Right lobe of liver (tissue), 6 donors: ENCODE results near the gene MUS81. TPM values are rescaled to one million over a fixed set of nuclear protein-coding genes. Genes with fewer than 3 reads are reported as not detected.

Experiments
- ATAC-seq, 4 donors: fragments of 200-7000 bp; cut with Tn5 transposase; one replicate each; pipeline ENCODE4 v1.9.1; 2020; ENCODE audit warnings: mild to moderate bottlenecking in 4 of 4, moderate library complexity in 4 of 4
- DNase-seq, 3 donors: peaks; one replicate each; pipeline ENCODE4 v3.0.0-alpha.2; 2020
- H3K27ac ChIP-seq, 3 donors: fragments of 200-600 bp; one replicate each; pipeline ENCODE4 v1.8.0; 2022
- H3K27me3 ChIP-seq, 2 donors: fragments of 200-600 bp; one replicate each; pipeline ENCODE4 v1.8.0; 2022
- H3K36me3 ChIP-seq, 4 donors: fragments of 200-600 bp; sonication (generic) in 1 of 4; one replicate each; pipeline versions ENCODE4 v1.5.1 to v1.8.0; 2017 to 2022; ENCODE audit warnings: control low read depth in 1 of 4
- H3K4me1 ChIP-seq, 4 donors: fragments of 200-600 bp; sonication (generic) in 1 of 4; one replicate each; pipeline versions ENCODE4 v1.5.1 to v1.8.0; 2017 to 2022; ENCODE audit warnings: control low read depth in 1 of 4
- H3K4me3 ChIP-seq, 3 donors: fragments of 200-600 bp; one replicate each; pipeline ENCODE4 v1.8.0; 2022
- H3K9me3 ChIP-seq, 4 donors: fragments of 200-600 bp; sonication (generic) in 1 of 4; one replicate each; pipeline versions ENCODE4 v1.5.1 to v1.8.0; 2017 to 2022; ENCODE audit warnings: control low read depth in 1 of 4
- CTCF ChIP-seq, 4 donors: fragments of 200-600 bp in 3 of 4; fragments of 450-650 bp in 1 of 4; IDR thresholded peaks; one replicate each; pipeline versions ENCODE4 v1.5.1 to v1.8.0; 2016 to 2022; ENCODE audit warnings: antibody characterized with exemption in 4 of 4, mild to moderate bottlenecking in 2 of 4
- POLR2A ChIP-seq: fragments of 450-650 bp; IDR thresholded peaks from one replicate; pipeline ENCODE4 v1.6.1; 2017; ENCODE audit warnings: antibody characterized with exemption, mild to moderate bottlenecking
- WGBS: methylation state at CpG from one replicate; pipeline ENCODE4 v1.1.6; 2018; ENCODE audit warnings: low coverage, low lambda C conversion rate; ENCODE audit not compliant: insufficient coverage; ENCODE audit errors: missing lambda C conversion rate; 5-methylcytosine and 5-hydroxymethylcytosine counted together
- intact Hi-C, 2 donors: fragments of 100-400 bp; cut with DNase I; formaldehyde crosslinking; loops; one replicate each; pipeline versions ENCODE4 v1.11.2 to v1.14.1; 2022
- total RNA-seq, 6 experiments: library from RNA; depleted of rRNA in 2 of 6; stranded (reverse); fragments of >200 nt in 2 of 6; fragmentation: NEBNext Ultra II Directional in 3 of 6; extraction: Animal tissue kit (Norgen Biotek cat#: 25700) in 3 of 6; gene quantifications; one replicate each; pipeline versions ENCODE4 v1.1.0 to v1.2.4, GENCODE V29; 2016 to 2023
- donor health status: DM: no; HTN: yes; CAD: no.
- donor health status: DM: no; HTN: no; CAD: no.
- donor health status: DM: no; HTN: no; CAD: no.
- donor health status: DM: no; HTN: yes; CAD: no.
- donor health status: DM: no; HTN: yes; CAD: no.

Gene MUS81
- total RNA-seq, 6 experiments from 2014 or later = 14.0 to 25.6 (median 19.7) TPM

- H3K4me1 ChIP-seq = peaks cover 0 to 26% (median 4%) of the 10 kb centered on the region in 4 donors
- TF ChIP-seq CTCF (IDR thresholded peaks at IDR 0.05) (peak in 2 of 4 donors; percentile 25 to 28), POLR2A (peak; percentile 93)
- intact Hi-C loops = no loop called here
- no peaks in the 10 kb centered on the region for H3K27me3 ChIP-seq
- 2% methylated on average over 11 of the region's 46 CpGs for WGBS
- DNase-seq (peak; percentile 98 to 99 (median 99)), ATAC-seq (peak; percentile 63 to 75 (median 72))
- H3K27ac ChIP-seq = peak overlapping the region; percentile 94 to 96 (median 95)
- peak overlapping the region; percentile 86 to 98 (median 97) for H3K4me3 ChIP-seq
- H3K9me3 ChIP-seq = no peaks in the 10 kb centered on the region
- peaks cover 0 to 43% (median 20%) of the 10 kb centered on the region in 4 donors for H3K36me3 ChIP-seq
Observed at GRCh38 chr11:65859095-65859811, 980 bp upstream of the MUS81 start.

GRCh38 chr11:65859812-65860277 is 388 bp upstream of the MUS81 start:
- DNase-seq (peak in 2 of 3 donors; percentile 63 to 68), ATAC-seq (no peak)
- Histone ChIP-seq H3K27me3 (no peaks in the 10 kb centered on the region), H3K4me1 (peaks cover 0 to 26% (median 4%) of the 10 kb centered on the region in 4 donors), H3K36me3 (peaks cover 0 to 43% (median 18%) of the 10 kb centered on the region in 4 donors), H3K4me3 (peak overlapping the region; percentile 86 to 98 (median 97)), H3K9me3 (no peaks in the 10 kb centered on the region), H3K27ac (peak overlapping the region; percentile 94 to 96 (median 95))
- 5% methylated on average over 15 of the region's 16 CpGs for WGBS
- no peak for TF ChIP-seq POLR2A
- TF ChIP-seq CTCF (IDR thresholded peaks at IDR 0.05) = no peak
- intact Hi-C loops = no loop called here

- intact Hi-C loops = no loop called here
- DNase-seq (no peak), ATAC-seq (no peak)
- peaks cover 0 to 21% (median 2%) of the 10 kb centered on the region in 4 donors for H3K4me1 ChIP-seq
- no peak for TF ChIP-seq CTCF (IDR thresholded peaks at IDR 0.05)
- TF ChIP-seq POLR2A = no peak
- no peaks in the 10 kb centered on the region for H3K27me3 ChIP-seq
- peak overlapping the region; percentile 86 to 98 (median 97) for H3K4me3 ChIP-seq
- H3K36me3 ChIP-seq = peaks cover 0 to 35% (median 15%) of the 10 kb centered on the region in 4 donors
- H3K27ac ChIP-seq = peak overlapping the region; percentile 94 to 96 (median 95)
- 0% methylated on average over 10 of the region's 14 CpGs for WGBS
- H3K9me3 ChIP-seq = no peaks in the 10 kb centered on the region
Observed at GRCh38 chr11:65861165-65861505, 902 bp downstream of the MUS81 start.

- H3K36me3 ChIP-seq = peaks cover 0 to 33% (median 18%) of the 10 kb centered on the region in 4 donors
- H3K9me3 ChIP-seq = no peaks in the 10 kb centered on the region
- H3K4me1 ChIP-seq = peaks cover 0 to 18% (median 0%) of the 10 kb centered on the region in 4 donors
- 67% methylated on average over 2 of the region's 13 CpGs for WGBS
- ATAC-seq (no peak), DNase-seq (peak in 2 of 3 donors; percentile 47 to 52)
- H3K27ac ChIP-seq = no peak overlapping the region
- TF ChIP-seq POLR2A = no peak
- no peak for TF ChIP-seq CTCF (IDR thresholded peaks at IDR 0.05)
- peak overlapping the region; percentile 86 to 98 (median 97) for H3K4me3 ChIP-seq
- no peaks in the 10 kb centered on the region for H3K27me3 ChIP-seq
- intact Hi-C loops = no loop called here
Observed at GRCh38 chr11:65861533-65862183, 1.4 kb downstream of the MUS81 start.
